OCI-LY1 (cell line): ENCODE data around the gene ABLIM2.

Experiments
- H2AFZ ChIP-seq: fragments of 200-600 bp; sonication (generic), shearing (Covaris generic); 2 replicates; pipeline ENCODE4 v1.6.0; 2014; ENCODE audit warnings: antibody characterized with exemption, mild to moderate bottlenecking, low read length
- H3F3A ChIP-seq: fragments of 200-600 bp; sonication (generic), shearing (Covaris generic); 2 replicates; pipeline ENCODE4 v1.6.0; 2014; ENCODE audit warnings: mild to moderate bottlenecking, antibody characterized with exemption, low read length, moderate library complexity; ENCODE audit not compliant: insufficient read depth
- H3K27ac ChIP-seq: fragments of 200-600 bp; sonication (generic); 2 replicates; pipeline ENCODE4 v1.5.1; 2014; ENCODE audit warnings: low read length, mixed run types, mild to moderate bottlenecking, low read depth; ENCODE audit not compliant: poor library complexity, severe bottlenecking
- H3K27me3 ChIP-seq: fragments of 200-600 bp; sonication (generic); 2 replicates; pipeline ENCODE4 v1.6.0; 2014; ENCODE audit warnings: antibody characterized with exemption, mild to moderate bottlenecking, low read length, moderate library complexity; ENCODE audit not compliant: insufficient read depth
- H3K36me3 ChIP-seq: fragments of 200-600 bp; sonication (generic); 2 replicates; pipeline ENCODE4 v1.6.1; 2014; ENCODE audit warnings: mild to moderate bottlenecking, antibody characterized with exemption, low read length, moderate library complexity, mixed read lengths; ENCODE audit not compliant: insufficient read depth
- H3K4me1 ChIP-seq: fragments of 200-600 bp; sonication (generic); 2 replicates; pipeline ENCODE4 v1.5.1; 2014; ENCODE audit warnings: mild to moderate bottlenecking, low read length, moderate library complexity; ENCODE audit not compliant: insufficient read depth, severe bottlenecking
- H3K4me2 ChIP-seq: fragments of 200-600 bp; sonication (generic), shearing (Covaris generic); 2 replicates; pipeline ENCODE4 v1.6.1; 2014; ENCODE audit warnings: low read length
- H3K4me3 ChIP-seq: fragments of 200-600 bp; sonication (generic); 2 replicates; pipeline ENCODE4 v1.5.1; 2014; ENCODE audit warnings: low read length, low read depth, mild to moderate bottlenecking, mixed read lengths; ENCODE audit not compliant: poor library complexity, severe bottlenecking
- H3K79me2 ChIP-seq: fragments of 200-600 bp; shearing (Covaris generic); 2 replicates; pipeline ENCODE4 v1.6.1; 2016; ENCODE audit warnings: mixed run types, low read length, mixed read lengths; ENCODE audit not compliant: insufficient read depth
- H3K9ac ChIP-seq: fragments of 200-600 bp; sonication (generic), shearing (Covaris generic); 2 replicates; pipeline ENCODE4 v1.6.1; 2014; ENCODE audit warnings: mild to moderate bottlenecking, low read length, mixed read lengths
- H3K9me2 ChIP-seq: fragments of 200-600 bp; sonication (generic), shearing (Covaris generic); 2 replicates; pipeline ENCODE4 v1.6.1; 2014; ENCODE audit warnings: low read depth, mild to moderate bottlenecking, low read length, mixed read lengths
- H3K9me3 ChIP-seq: fragments of 200-600 bp; shearing (Covaris generic); 2 replicates; pipeline ENCODE4 v1.6.1; 2014; ENCODE audit warnings: low read length, mixed read lengths
- H4K20me1 ChIP-seq: fragments of 200-600 bp; sonication (generic), shearing (Covaris generic); 2 replicates; pipeline ENCODE4 v1.6.0; 2016; ENCODE audit warnings: mild to moderate bottlenecking, low read length; ENCODE audit not compliant: insufficient read depth
- CTCF ChIP-seq: fragments of 200-600 bp; sonication (generic), shearing (Covaris generic); IDR thresholded peaks from 2 replicates; pipeline ENCODE4 v1.5.1; 2017; ENCODE audit warnings: mild to moderate bottlenecking, antibody characterized with exemption, low read length, moderate library complexity, mixed read lengths
- EZH2 ChIP-seq: fragments of 200-600 bp; sonication (generic), shearing (Covaris generic); IDR thresholded peaks from 2 replicates; pipeline ENCODE4 v1.8.0; 2017; ENCODE audit warnings: borderline replicate concordance, mixed run types, mild to moderate bottlenecking, antibody characterized with exemption, low read length, moderate library complexity, mixed read lengths

The ABLIM2 gene

GRCh38 chr4:7981738-7982394 is 176.7 kb downstream of the ABLIM2 start:
- Histone ChIP-seq H3K9me3 (no peaks in the 10 kb centered on the region), H3K4me2 (no peak overlapping the region), H3K27ac (no peak overlapping the region), H3K4me3 (no peak overlapping the region), H3K4me1 (no peaks in the 10 kb centered on the region), H3K9me2 (no peaks in the 10 kb centered on the region), H3K9ac (no peak overlapping the region), H4K20me1 (no peaks in the 10 kb centered on the region), H3F3A (no peaks in the 10 kb centered on the region), H3K36me3 (no peaks in the 10 kb centered on the region), H2AFZ (no peak overlapping the region), H3K79me2 (no peaks in the 10 kb centered on the region), H3K27me3 (no peaks in the 10 kb centered on the region)
- no peak for TF ChIP-seq EZH2
- no peak for TF ChIP-seq CTCF

GRCh38 chr4:7980036-7980435 is 178.6 kb downstream of the ABLIM2 start:
- Histone ChIP-seq H3K36me3 (no peaks in the 10 kb centered on the region), H3K9me3 (no peaks in the 10 kb centered on the region), H3K9me2 (no peaks in the 10 kb centered on the region), H4K20me1 (no peaks in the 10 kb centered on the region), H3K27me3 (no peaks in the 10 kb centered on the region), H3K4me3 (no peak overlapping the region), H3K9ac (no peak overlapping the region), H3K4me2 (no peak overlapping the region), H3F3A (no peaks in the 10 kb centered on the region), H3K27ac (no peak overlapping the region), H3K4me1 (no peaks in the 10 kb centered on the region), H2AFZ (no peak overlapping the region), H3K79me2 (no peaks in the 10 kb centered on the region)
- TF ChIP-seq CTCF (no peak), EZH2 (no peak)

- no peak overlapping the region for H3K9ac ChIP-seq
- no peak overlapping the region for H2AFZ ChIP-seq
- H3K9me2 ChIP-seq = no peaks in the 10 kb centered on the region
- H3K27me3 ChIP-seq = no peaks in the 10 kb centered on the region
- H3K4me2 ChIP-seq = no peak overlapping the region
- H3K36me3 ChIP-seq = no peaks in the 10 kb centered on the region
- no peaks in the 10 kb centered on the region for H4K20me1 ChIP-seq
- TF ChIP-seq EZH2 (no peak), CTCF (no peak)
- H3K27ac ChIP-seq = no peak overlapping the region
- H3K9me3 ChIP-seq = no peaks in the 10 kb centered on the region
- no peaks in the 10 kb centered on the region for H3F3A ChIP-seq
- no peak overlapping the region for H3K4me3 ChIP-seq
- H3K79me2 ChIP-seq = no peaks in the 10 kb centered on the region
- no peaks in the 10 kb centered on the region for H3K4me1 ChIP-seq
Measured at GRCh38 chr4:7979652-7979968, 179.0 kb downstream of the ABLIM2 start.
